Activated CD4-positive, alpha-beta T cell treated with anti-CD3 and anti-CD28 coated beads for 24 hours (primary cell): ENCODE measurements around the gene PDE6A.
"Not testable (repeated sequence)": the region's sequence is repeated elsewhere in the genome, so short reads cannot be mapped to it uniquely, and the experiment has no call there.

Experiments used
- DNase-seq, 2 donors: peaks; one replicate each; pipeline ENCODE4 v3.0.0-alpha.2; 2020; ENCODE audit warnings: low read depth in 2 of 2

PDE6A gene

DNA sequence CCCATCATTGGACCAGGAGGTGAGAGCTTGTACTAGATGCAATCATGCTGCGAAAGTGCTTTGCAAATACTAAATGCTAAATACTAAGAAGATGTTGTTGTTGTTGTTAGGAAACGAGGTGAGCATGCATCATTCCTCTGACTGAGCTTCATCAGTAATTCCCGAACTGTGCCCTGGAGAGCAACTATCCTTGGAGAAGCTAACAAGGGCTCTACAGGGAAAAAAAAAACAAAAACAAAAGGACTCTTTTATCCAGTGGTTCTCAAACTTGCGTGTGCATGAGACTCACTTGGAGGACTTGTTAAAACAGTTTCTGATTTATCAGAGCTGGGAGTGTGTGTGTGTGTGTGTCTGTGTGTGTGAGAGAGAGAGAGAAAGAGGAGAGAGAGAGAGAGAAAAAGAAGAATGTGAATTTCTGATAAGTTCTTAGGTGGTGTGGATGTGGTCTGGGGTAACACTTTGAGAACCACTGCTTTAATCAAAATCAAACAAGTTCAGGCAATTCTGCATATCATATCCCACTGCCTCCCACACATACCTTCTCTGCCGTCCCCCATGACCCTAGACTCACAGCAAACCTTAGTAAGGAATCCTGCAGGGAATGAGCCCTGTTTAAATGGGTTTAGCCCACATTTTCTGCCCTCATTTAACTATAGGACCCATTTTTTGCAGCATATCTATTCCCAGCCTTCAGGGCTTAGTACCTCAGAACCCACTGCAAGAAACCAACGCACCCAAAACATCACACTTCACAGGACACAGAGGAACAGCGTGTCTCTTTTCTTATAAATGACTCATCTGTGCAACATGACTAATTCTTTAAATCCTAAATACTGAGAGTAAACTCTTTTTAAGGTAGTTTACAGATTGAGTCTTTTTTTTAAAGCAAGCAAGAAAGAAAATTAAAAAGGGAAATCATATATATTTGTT lies 48.9 kb downstream of the PDE6A start:
- DNase-seq: no peak

GRCh38 chr5:149894237-149894636 lies 50.4 kb downstream of the PDE6A start:
- no peak for DNase-seq

DNA sequence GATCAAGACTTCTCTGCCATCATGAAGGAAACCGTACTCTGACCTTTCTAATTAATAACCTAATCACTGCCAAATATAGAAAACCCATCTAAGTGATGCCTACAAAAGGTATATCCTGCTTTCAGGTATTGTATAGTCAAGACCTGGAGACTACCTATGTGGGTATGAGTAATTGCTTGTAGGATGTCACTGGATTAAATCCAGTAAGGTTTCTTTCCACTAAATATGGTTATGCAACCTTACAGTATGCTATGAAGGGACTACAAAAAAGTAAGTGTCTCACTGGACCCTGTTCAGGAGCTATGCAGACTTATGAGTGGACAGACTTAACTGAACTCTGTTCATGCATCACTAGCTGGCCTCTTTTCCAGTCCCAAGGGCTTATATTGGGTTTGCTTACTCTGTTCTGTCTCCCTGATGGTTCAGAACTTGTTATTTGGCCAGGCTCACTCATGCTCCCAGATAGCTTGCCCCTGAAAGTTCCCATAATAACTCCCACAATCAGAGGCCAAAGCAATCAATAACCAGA lies 51.1 kb downstream of the PDE6A start:
- no peak for DNase-seq

DNA sequence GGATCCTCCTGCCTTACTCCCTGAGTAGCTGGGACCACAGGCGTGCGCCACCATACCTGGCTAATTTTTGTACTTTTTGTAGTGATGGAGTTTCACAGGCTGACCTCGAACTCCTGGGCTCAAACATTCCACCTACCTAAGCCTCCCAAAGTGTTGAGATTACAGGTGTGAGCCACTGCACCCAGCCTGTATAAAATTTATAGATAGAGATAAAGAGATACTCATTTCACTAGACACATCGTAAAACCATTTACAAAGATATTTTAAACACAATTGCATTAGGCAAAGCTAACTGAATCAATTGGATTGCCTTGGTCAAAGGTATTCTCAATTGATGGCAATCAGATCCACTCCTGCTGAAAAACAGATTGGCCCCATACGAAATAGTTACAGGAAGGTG lies 52.0 kb downstream of the PDE6A start:
- no peak for DNase-seq

DNA sequence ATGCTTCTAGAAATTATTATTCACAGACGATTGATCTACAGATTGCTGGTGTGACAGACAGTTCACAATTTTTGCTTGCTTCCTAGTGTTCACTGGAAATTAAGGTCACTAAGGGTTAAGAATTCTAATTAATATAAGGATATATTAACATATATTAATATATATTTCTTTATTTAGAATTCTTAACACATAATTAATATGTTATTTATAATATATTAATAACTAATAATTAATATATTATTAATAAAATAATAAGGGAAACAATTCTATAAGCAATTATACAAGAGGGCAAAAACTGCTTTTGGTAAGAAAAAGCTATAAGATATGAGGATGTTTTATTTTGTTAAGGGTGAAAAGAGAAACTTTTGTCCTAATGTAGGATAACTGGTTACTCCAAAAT lies 56.3 kb downstream of the PDE6A start:
- no peak for DNase-seq

- no peak for DNase-seq
Measured at GRCh38 chr5:149887622-149888183, 56.9 kb downstream of the PDE6A start.

DNA sequence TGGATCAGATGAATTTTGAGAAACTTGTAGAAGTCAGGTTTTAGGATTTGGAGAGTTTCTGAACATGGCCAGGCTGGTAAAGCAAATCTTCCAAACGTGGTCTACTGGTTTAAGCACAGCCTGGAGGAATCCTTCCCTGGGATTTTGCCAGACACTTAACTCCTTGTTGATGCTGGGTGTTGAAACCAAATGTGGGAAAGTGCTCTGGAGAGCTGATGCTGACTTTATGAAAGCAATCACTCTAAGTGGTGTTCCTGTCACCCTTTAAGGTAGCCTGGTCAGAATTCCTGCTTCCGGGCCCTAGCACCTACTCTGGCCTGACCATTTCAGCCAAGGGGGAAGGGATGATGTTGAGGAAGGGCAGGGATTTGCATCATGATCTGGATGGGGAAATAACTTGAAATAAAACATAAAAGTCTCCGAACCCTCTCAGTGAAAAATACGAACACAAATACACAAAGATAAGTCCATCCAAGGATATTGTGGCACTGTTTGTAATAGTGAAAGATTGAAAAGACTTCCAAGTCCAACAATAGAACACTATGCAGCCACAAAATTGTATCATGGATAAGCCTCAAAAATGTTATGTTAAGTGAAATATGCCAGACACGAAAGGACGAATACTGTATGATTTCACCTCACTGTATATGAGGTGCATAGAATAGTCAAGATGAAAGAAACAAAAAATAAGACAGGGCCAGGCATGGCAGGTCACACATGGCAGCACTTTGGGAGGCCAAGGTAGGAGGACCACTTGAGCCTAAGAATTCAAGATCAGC lies 57.7 kb downstream of the PDE6A start:
- no peak for DNase-seq

GRCh38 chr5:149886060-149886459 lies 58.5 kb downstream of the PDE6A start:
- no peak for DNase-seq

GRCh38 chr5:149885513-149885912 lies 59.1 kb downstream of the PDE6A start:
- no peak for DNase-seq

- no peak for DNase-seq
Measured at GRCh38 chr5:149883550-149883949, 61.0 kb downstream of the PDE6A start.

DNA sequence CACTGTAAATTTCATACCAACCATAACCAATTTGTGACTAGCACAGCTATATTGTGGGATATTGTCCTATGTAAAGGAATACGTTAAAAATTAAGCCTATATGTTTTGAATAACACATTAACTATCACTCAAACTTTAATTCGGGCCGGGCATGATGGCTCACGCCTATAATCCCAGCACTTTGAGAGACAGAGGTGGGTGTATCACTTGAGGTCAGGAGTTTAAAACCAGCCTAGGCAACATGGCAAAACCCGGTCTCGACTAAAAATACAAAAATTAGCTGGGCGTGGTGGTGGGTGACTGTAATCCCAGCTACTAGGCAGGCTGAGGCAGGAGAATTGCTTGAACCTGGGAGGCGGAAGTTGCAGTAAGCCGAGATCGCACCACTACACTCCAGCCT lies 62.0 kb downstream of the PDE6A start:
- not testable (repeated sequence) for DNase-seq

GRCh38 chr5:149881874-149882273 lies 62.7 kb downstream of the PDE6A start:
- no peak for DNase-seq

GRCh38 chr5:149881069-149881622 lies 63.4 kb downstream of the PDE6A start:
- DNase-seq: no peak

DNA sequence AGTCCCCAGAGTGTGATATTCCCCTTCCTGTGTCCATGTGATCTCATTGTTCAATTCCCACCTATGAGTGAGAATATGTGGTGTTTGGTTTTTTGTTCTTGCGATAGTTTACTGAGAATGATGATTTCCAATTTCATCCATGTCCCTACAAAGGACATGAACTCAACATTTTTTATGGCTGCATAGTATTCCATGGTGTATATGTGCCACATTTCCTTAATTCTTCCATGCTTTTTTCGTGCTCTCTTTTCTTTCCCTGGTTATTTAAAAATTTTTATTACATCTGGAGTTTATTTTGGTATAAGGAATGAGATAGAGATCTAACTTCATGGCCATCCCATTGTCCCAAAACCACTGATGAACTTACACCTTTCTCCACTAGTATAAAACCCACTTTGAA lies 65.0 kb downstream of the PDE6A start:
- DNase-seq: not testable (repeated sequence)

DNA sequence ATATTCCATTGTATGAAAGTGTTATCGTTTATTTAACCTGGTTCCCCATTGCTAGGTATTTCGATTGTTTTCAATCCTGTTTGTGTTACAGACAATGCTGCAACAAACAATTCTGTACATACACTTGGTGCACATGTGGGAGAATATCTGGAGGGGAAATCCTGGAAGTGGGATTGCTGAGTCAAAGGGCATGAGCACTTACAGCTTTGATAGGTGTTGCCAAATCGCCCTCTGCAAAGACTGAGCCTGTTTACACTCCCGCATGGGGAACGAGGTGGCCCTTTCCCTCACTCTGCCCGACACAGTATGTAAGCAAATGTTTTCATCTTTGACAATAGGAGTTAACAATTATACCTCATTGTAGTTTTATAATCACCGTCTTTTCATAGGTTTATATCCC lies 66.2 kb downstream of the PDE6A start:
- DNase-seq: no peak

DNA sequence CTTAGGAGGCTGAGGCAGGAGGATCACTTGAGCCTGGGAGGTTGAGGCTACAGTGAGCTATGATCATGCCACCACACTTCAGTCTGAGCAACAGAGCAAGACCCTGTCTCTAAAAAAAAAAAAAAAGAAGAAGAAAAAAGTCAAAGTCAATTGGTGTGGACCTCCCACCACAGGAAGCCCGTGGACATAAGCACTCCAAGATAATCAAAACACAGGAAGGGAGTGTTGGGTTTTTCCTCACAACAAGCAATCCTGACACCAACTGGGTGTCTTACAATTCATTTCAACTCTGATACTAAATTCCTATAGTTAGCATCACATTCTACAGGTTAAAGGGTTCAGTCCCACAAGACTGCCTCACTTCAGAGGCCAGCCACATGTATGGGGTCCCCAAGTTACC lies 70.7 kb downstream of the PDE6A start:
- no peak for DNase-seq

GRCh38 chr5:149872351-149873040 lies 72.1 kb downstream of the PDE6A start:
- DNase-seq: no peak

- DNase-seq: no peak
Measured at GRCh38 chr5:149871471-149871870, 73.1 kb downstream of the PDE6A start.

DNA sequence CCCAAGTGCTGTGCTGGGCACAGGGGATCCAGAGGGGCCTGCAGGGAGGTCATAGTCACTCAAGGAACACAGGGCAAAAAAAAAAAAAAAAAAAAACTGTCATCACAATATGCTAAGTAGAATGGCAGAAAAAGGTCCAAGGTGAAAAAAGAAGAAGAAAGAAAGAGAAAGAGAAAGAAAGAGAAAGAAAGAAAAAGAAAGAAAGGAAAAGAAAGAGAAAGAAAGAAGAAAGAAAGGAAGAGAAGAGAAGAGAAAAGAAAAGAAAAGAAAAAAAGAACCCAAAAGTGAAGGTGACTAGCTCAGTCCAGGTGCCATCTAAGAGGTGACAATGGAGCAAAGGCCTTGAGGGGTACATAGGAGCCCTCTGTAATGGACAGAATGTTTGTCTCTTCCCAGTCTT lies 73.9 kb downstream of the PDE6A start:
- no peak for DNase-seq

- no peak for DNase-seq
Measured at GRCh38 chr5:149870232-149870631, 74.4 kb downstream of the PDE6A start.

- DNase-seq: no peak
Measured at GRCh38 chr5:149869411-149869821, 75.2 kb downstream of the PDE6A start.
